GM18909 (cell line): Measurements from ENCODE around the gene KDM2A.

Experiments used
- ATAC-seq: cut with Tn5 transposase; IDR thresholded peaks from one replicate; pipeline ENCODE4 v1.9.1; 2021; ENCODE audit warnings: mild to moderate bottlenecking; ENCODE audit not compliant: unreplicated experiment, poor library complexity

KDM2A gene

GRCh38 chr11:67292671-67293070 lies 173.6 kb downstream of the KDM2A start:
- no peak for ATAC-seq

DNA sequence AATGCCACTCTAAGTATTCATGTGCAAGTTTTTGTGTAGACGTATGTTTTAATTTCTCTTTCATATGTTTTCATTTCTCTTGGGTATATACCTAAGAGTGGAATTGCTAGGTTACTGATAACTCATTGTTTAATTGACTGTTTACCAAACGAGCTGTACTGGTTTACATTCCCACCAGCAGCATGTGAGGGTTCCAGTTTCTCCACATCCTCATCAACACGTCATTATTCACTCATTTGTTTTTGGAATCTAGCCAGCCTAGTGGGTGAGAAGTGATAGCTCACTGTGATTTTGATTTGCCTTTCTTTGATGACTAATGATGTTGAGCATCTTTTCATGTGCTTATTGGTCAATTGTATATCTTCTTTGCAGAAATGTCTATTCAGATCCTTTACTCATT lies 174.0 kb downstream of the KDM2A start:
- ATAC-seq: no peak

DNA sequence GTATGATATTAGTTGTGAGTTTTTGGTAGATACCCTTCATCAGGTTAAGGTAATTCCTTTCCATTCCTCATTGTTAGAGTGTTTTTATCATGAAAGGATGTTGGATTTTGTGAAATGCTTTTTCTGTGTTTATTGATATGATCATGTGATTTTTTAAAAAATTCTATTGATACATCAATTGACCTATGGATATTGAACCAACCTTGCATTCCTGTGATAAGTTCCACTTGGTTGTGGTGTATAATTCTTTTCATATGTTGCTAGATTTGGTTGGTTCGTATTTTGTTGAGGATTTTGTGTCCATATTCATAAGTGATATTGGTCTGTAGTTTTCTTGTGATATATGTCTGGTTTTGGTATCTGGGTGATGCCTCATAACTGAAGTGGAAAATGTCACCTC lies 176.8 kb downstream of the KDM2A start:
- ATAC-seq: no peak

DNA sequence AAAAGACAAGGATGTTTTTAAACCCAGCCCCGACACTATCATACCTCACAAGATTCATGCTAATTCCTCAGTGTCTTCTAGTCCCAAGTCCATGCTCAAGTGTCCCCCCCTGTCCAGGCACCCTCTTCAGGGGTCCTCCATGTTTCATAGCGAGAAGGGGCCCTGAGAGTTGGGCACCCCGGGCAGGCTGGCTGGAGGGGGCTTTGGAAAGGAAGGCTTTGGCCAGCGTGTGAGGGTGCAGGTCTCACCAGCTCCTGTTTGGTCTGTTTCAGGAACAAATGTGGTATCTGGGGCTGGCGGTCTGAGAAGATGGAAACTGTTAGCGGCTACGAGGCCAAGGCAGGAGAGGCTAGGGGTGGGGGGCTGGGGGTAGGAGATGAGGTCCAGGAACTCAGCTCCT lies 179.7 kb downstream of the KDM2A start:
- ATAC-seq: no peak

DNA sequence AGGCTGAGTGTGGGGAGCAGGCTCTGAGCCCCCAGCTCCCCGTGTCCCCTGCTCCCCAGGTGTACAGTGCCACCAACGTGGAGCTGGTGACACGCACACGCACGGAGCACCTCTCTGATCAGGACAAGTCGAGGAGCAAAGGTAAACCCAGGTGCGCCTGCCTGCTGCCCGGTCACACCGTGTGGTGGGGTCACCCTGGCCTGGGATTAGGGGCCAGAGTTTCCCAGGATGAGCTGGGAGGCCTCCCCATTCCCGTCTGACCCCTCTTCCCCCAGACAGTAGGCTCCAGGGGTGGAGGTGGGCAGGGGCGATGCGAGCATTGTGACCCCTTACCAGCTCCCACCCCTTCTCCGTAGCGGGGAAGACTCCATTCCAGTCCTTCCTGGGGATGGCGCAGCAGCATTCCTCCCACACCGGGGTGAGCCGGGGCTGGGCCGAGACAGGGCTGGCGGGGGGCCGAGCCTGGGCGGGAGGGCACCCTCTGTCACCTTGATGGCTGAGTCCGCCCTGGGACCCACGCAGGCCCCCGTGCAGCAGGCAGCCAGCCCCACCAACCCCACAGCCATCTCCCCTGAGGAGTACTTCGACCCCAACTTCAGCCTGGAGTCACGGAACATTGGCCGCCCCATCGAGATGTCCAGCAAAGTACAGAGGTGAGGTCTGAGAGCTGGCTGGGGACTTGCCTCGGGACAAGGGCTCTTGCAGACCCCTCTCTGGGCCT lies 180.6 kb downstream of the KDM2A start:
- ATAC-seq: no peak

- ATAC-seq: no peak
Observed at GRCh38 chr11:67300256-67300755, 181.2 kb downstream of the KDM2A start.

DNA sequence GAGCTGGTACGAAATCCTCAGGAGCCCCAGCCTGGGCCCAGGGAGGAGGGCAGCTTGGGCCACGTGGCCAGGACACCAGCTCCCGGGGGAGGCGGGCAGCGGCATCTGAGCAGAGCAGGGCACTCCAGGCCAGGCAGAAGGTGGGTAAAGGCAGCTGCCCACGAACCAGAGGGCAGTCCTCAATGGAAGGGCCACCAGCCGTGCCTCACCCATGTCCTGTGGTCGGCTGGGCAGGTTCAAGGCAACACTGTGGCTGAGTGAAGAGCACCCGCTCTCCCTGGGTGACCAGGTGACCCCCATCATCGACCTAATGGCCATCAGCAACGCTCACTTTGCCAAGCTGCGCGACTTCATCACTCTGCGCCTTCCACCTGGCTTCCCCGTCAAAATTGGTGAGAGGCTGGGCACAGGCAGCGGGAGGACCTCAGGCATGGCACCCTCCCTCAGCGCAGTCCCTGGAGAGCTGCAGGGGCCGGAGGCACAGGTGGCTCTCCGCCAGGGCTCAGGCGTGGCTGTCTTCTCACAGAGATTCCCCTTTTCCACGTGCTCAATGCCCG lies 181.8 kb downstream of the KDM2A start:
- no peak for ATAC-seq

- ATAC-seq: no peak
Observed at GRCh38 chr11:67301313-67301921, 182.4 kb downstream of the KDM2A start.

- ATAC-seq: no peak
Observed at GRCh38 chr11:67301951-67302516, 183.0 kb downstream of the KDM2A start.

DNA sequence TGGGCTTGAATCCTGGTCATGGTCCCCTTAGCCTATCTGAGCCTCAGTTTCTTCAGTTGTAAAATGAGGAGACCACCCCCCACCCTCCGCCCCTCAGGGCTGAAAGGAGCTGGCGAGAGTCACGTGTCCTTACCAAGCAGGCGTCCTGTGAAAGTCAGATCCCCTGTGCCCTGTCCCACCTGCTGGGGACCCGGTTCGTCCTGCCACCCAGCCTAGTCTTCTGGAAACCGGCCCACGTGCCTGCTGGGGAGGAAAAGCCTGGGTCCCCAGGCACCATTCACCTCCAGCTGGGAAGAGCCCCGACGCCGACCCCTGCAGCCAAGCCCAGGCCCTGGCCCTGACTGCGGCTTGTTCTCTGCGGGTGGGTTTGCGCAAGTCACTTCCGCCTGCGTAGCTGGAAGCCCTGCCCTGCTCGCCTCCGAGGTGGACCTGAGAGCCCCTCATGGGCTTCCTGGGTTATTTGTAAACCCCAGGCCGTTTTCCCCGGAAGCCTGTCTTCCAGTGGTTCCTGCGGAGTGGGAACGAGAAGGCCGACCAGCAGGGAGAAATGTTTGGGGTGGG lies 183.6 kb downstream of the KDM2A start:
- no peak for ATAC-seq

GRCh38 chr11:67303132-67303834 lies 184.2 kb downstream of the KDM2A start, which contains the start of gene SSH3:
Gene SSH3 (plus strand): TSS chr11:67303530. CDS start chr11:67303626, 96 bp downstream.
- ATAC-seq: no peak

DNA sequence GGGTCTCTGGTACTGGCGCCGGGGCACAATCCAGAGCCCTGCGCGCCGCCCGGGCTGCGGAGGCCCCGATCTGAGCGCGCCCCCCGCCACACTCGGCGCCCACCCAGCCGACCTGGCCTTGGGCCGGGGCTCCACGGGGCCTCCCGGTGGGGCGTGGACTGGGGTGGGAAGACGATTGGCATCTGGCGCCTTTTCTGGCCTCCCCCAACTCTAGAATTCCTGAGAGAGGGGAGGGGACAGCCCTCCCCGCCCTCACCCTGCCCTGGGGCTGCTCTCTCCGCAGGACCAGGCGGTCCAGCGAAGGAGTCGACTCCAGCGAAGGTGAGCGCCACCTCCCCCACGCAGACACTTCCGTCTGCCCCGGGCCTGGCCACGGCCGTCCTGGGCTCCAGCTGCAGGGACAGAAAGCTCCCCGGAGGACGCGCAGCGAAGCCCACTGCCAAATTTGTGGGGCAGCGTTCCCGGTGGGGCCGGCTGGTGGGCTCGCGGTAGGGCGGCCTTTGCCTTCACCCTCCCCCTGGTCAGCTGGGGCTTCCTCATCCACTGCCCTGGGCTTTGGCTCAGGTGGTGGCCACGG lies 184.9 kb downstream of the KDM2A start:
- ATAC-seq: no peak

GRCh38 chr11:67304511-67305113 lies 185.5 kb downstream of the KDM2A start:
- no peak for ATAC-seq

- no peak for ATAC-seq
Observed at GRCh38 chr11:67306769-67307544, 187.9 kb downstream of the KDM2A start.

DNA sequence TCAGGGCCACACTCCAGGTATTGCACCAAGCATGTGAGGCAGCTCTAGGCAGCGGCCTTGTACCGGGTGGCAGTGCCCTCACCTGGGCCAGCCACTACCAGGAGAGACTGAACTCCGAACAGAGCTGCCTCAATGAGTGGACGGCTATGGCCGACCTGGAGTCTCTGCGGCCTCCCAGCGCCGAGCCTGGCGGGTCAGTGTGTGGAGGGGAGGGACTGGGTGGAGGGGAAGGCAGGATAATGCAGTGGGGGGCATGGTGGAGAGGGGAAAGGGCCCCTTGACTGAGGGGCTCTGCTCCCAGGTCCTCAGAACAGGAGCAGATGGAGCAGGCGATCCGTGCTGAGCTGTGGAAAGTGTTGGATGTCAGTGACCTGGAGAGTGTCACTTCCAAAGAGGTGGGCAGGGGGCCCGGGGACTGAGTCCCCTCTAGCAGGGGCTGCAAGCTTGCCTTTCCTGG lies 188.5 kb downstream of the KDM2A start:
- no peak for ATAC-seq
